ENCODE measurements around the gene LRRC4C.
"Not testable (repeated sequence)": the region's sequence is repeated elsewhere in the genome, so short reads cannot be mapped to it uniquely, and the experiment has no call there.

The LRRC4C gene

GRCh38 chr11:40877981-40878380 lies 581.5 kb downstream of the LRRC4C start:
- Histone ChIP-seq H3K9ac (ENCODE audit: low read length) (no peak overlapping the region), H3K36me3 (ENCODE audit: control insufficient read depth, insufficient read depth, low read length) (no peaks in the 10 kb centered on the region), H3K4me3 (ENCODE audit: low read depth, low read length) (no peak overlapping the region), H3K9me3 (ENCODE audit: control insufficient read depth, insufficient read depth, low read depth, low read length) (peaks cover 4% of the 10 kb centered on the region; the same call in 1 of the 2 replicates), H3K4me1 (ENCODE audit: control insufficient read depth, insufficient read depth, low read length) (no peaks in the 10 kb centered on the region), H3K27ac (ENCODE audit: low read depth, low read length) (no peak overlapping the region), H3K27me3 (ENCODE audit: control insufficient read depth, insufficient read depth, low read length) (no peaks in the 10 kb centered on the region)

- Histone ChIP-seq H3K9me3 (ENCODE audit: control insufficient read depth, insufficient read depth, low read depth, low read length) (peaks cover 4% of the 10 kb centered on the region; the same call in 1 of the 2 replicates), H3K27ac (ENCODE audit: low read depth, low read length) (no peak overlapping the region), H3K4me3 (ENCODE audit: low read depth, low read length) (no peak overlapping the region), H3K9ac (ENCODE audit: low read length) (no peak overlapping the region), H3K27me3 (ENCODE audit: control insufficient read depth, insufficient read depth, low read length) (no peaks in the 10 kb centered on the region), H3K4me1 (ENCODE audit: control insufficient read depth, insufficient read depth, low read length) (no peaks in the 10 kb centered on the region), H3K36me3 (ENCODE audit: control insufficient read depth, insufficient read depth, low read length) (no peaks in the 10 kb centered on the region)
These were observed 582.2 kb downstream of the LRRC4C start for GRCh38 chr11:40877256-40877655.

GRCh38 chr11:40867991-40868632 lies 591.3 kb downstream of the LRRC4C start:
- H3K4me1 ChIP-seq (ENCODE audit: control insufficient read depth, insufficient read depth, low read length), result no peaks in the 10 kb centered on the region
- H3K27ac ChIP-seq (ENCODE audit: low read depth, low read length), result no peak overlapping the region
- H3K9me3 ChIP-seq (ENCODE audit: control insufficient read depth, insufficient read depth, low read depth, low read length), result peaks cover 2% of the 10 kb centered on the region; the same call in 1 of the 2 replicates
- no peak overlapping the region for H3K9ac ChIP-seq (ENCODE audit: low read length)
- no peak overlapping the region for H3K4me3 ChIP-seq (ENCODE audit: low read depth, low read length)
- no peaks in the 10 kb centered on the region for H3K27me3 ChIP-seq (ENCODE audit: control insufficient read depth, insufficient read depth, low read length)
- H3K36me3 ChIP-seq (ENCODE audit: control insufficient read depth, insufficient read depth, low read length), result no peaks in the 10 kb centered on the region

GRCh38 chr11:40857754-40858153 lies 601.7 kb downstream of the LRRC4C start:
- not testable (repeated sequence) for H3K9ac ChIP-seq (ENCODE audit: low read length); H3K4me3 ChIP-seq (ENCODE audit: low read depth, low read length); H3K9me3 ChIP-seq (ENCODE audit: control insufficient read depth, insufficient read depth, low read depth, low read length); H3K4me1 ChIP-seq (ENCODE audit: control insufficient read depth, insufficient read depth, low read length); H3K36me3 ChIP-seq (ENCODE audit: control insufficient read depth, insufficient read depth, low read length); H3K27me3 ChIP-seq (ENCODE audit: control insufficient read depth, insufficient read depth, low read length); H3K27ac ChIP-seq (ENCODE audit: low read depth, low read length)

GRCh38 chr11:40842750-40843339 lies 616.6 kb downstream of the LRRC4C start:
- H3K36me3 ChIP-seq (ENCODE audit: control insufficient read depth, insufficient read depth, low read length), result no peaks in the 10 kb centered on the region
- no peak overlapping the region for H3K4me3 ChIP-seq (ENCODE audit: low read depth, low read length)
- no peak overlapping the region for H3K9ac ChIP-seq (ENCODE audit: low read length)
- H3K9me3 ChIP-seq (ENCODE audit: control insufficient read depth, insufficient read depth, low read depth, low read length), result no peaks in the 10 kb centered on the region
- no peak overlapping the region for H3K27ac ChIP-seq (ENCODE audit: low read depth, low read length)
- peaks cover 11% of the 10 kb centered on the region; the same call in 1 of the 2 replicates for H3K4me1 ChIP-seq (ENCODE audit: control insufficient read depth, insufficient read depth, low read length)
- H3K27me3 ChIP-seq (ENCODE audit: control insufficient read depth, insufficient read depth, low read length), result no peaks in the 10 kb centered on the region

GRCh38 chr11:40841231-40841630 lies 618.2 kb downstream of the LRRC4C start:
- Histone ChIP-seq H3K36me3 (ENCODE audit: control insufficient read depth, insufficient read depth, low read length) (no peaks in the 10 kb centered on the region), H3K9me3 (ENCODE audit: control insufficient read depth, insufficient read depth, low read depth, low read length) (no peaks in the 10 kb centered on the region)

GRCh38 chr11:40838181-40838683 lies 621.2 kb downstream of the LRRC4C start:
- Histone ChIP-seq H3K4me3 (ENCODE audit: low read depth, low read length) (no peak overlapping the region), H3K27me3 (ENCODE audit: control insufficient read depth, insufficient read depth, low read length) (no peaks in the 10 kb centered on the region), H3K36me3 (ENCODE audit: control insufficient read depth, insufficient read depth, low read length) (no peaks in the 10 kb centered on the region), H3K9ac (ENCODE audit: low read length) (no peak overlapping the region), H3K27ac (ENCODE audit: low read depth, low read length) (no peak overlapping the region), H3K4me1 (ENCODE audit: control insufficient read depth, insufficient read depth, low read length) (peaks cover 8% of the 10 kb centered on the region; the same call in 1 of the 2 replicates), H3K9me3 (ENCODE audit: control insufficient read depth, insufficient read depth, low read depth, low read length) (no peaks in the 10 kb centered on the region)

More at GRCh38 chr11:40841231-40841630, 618.2 kb downstream of the LRRC4C start:
- Histone ChIP-seq H3K4me1 (ENCODE audit: control insufficient read depth, insufficient read depth, low read length) (peaks cover 11% of the 10 kb centered on the region; the same call in 1 of the 2 replicates), H3K4me3 (ENCODE audit: low read depth, low read length) (no peak overlapping the region), H3K27ac (ENCODE audit: low read depth, low read length) (no peak overlapping the region), H3K27me3 (ENCODE audit: control insufficient read depth, insufficient read depth, low read length) (no peaks in the 10 kb centered on the region), H3K9ac (ENCODE audit: low read length) (no peak overlapping the region)

- no peak overlapping the region for H3K4me3 ChIP-seq (ENCODE audit: low read depth, low read length)
- H3K9ac ChIP-seq (ENCODE audit: low read length), result no peak overlapping the region
These were observed 632.3 kb downstream of the LRRC4C start for GRCh38 chr11:40827116-40827515.

GRCh38 chr11:40826601-40827000 lies 632.9 kb downstream of the LRRC4C start:
- no peak overlapping the region for H3K4me3 ChIP-seq (ENCODE audit: low read depth, low read length)
- H3K9ac ChIP-seq (ENCODE audit: low read length), result no peak overlapping the region
- no peaks in the 10 kb centered on the region for H3K9me3 ChIP-seq (ENCODE audit: control insufficient read depth, insufficient read depth, low read depth, low read length)
- no peaks in the 10 kb centered on the region for H3K36me3 ChIP-seq (ENCODE audit: control insufficient read depth, insufficient read depth, low read length)
- H3K27ac ChIP-seq (ENCODE audit: low read depth, low read length), result no peak overlapping the region
- H3K27me3 ChIP-seq (ENCODE audit: control insufficient read depth, insufficient read depth, low read length), result no peaks in the 10 kb centered on the region
- H3K4me1 ChIP-seq (ENCODE audit: control insufficient read depth, insufficient read depth, low read length), result no peaks in the 10 kb centered on the region

More at GRCh38 chr11:40827116-40827515, 632.3 kb downstream of the LRRC4C start:
- no peaks in the 10 kb centered on the region for H3K36me3 ChIP-seq (ENCODE audit: control insufficient read depth, insufficient read depth, low read length)
- no peaks in the 10 kb centered on the region for H3K27me3 ChIP-seq (ENCODE audit: control insufficient read depth, insufficient read depth, low read length)
- H3K9me3 ChIP-seq (ENCODE audit: control insufficient read depth, insufficient read depth, low read depth, low read length), result no peaks in the 10 kb centered on the region
- H3K27ac ChIP-seq (ENCODE audit: low read depth, low read length), result no peak overlapping the region
- no peaks in the 10 kb centered on the region for H3K4me1 ChIP-seq (ENCODE audit: control insufficient read depth, insufficient read depth, low read length)

GRCh38 chr11:40825201-40825834 lies 634.1 kb downstream of the LRRC4C start:
- no peak overlapping the region for H3K9ac ChIP-seq (ENCODE audit: low read length)
- H3K36me3 ChIP-seq (ENCODE audit: control insufficient read depth, insufficient read depth, low read length), result no peaks in the 10 kb centered on the region
- H3K9me3 ChIP-seq (ENCODE audit: control insufficient read depth, insufficient read depth, low read depth, low read length), result no peaks in the 10 kb centered on the region
- no peaks in the 10 kb centered on the region for H3K4me1 ChIP-seq (ENCODE audit: control insufficient read depth, insufficient read depth, low read length)
- no peak overlapping the region for H3K27ac ChIP-seq (ENCODE audit: low read depth, low read length)
- H3K4me3 ChIP-seq (ENCODE audit: low read depth, low read length), result no peak overlapping the region
- no peaks in the 10 kb centered on the region for H3K27me3 ChIP-seq (ENCODE audit: control insufficient read depth, insufficient read depth, low read length)

- Histone ChIP-seq H3K36me3 (ENCODE audit: control insufficient read depth, insufficient read depth, low read length) (no peaks in the 10 kb centered on the region), H3K4me1 (ENCODE audit: control insufficient read depth, insufficient read depth, low read length) (no peaks in the 10 kb centered on the region), H3K27ac (ENCODE audit: low read depth, low read length) (no peak overlapping the region), H3K9me3 (ENCODE audit: control insufficient read depth, insufficient read depth, low read depth, low read length) (peaks cover 3% of the 10 kb centered on the region), H3K27me3 (ENCODE audit: control insufficient read depth, insufficient read depth, low read length) (no peaks in the 10 kb centered on the region), H3K4me3 (ENCODE audit: low read depth, low read length) (no peak overlapping the region), H3K9ac (ENCODE audit: low read length) (no peak overlapping the region)
These were observed 640.2 kb downstream of the LRRC4C start for GRCh38 chr11:40819230-40819629.

Measured in HUES6 (cell line).